ENCODE measurements around the gene NPC1L1.

- TF ChIP-seq ZNF214 (tag by site-specific recombination; IDR thresholded peaks at IDR 0.05; ENCODE audit: borderline replicate concordance) (no peak), SP7 (tag by site-specific recombination; IDR thresholded peaks at IDR 0.05) (no peak), ZNF544 (tag by site-specific recombination; IDR thresholded peaks at IDR 0.05) (no peak), ZNF223 (tag by site-specific recombination; IDR thresholded peaks at IDR 0.05) (no peak), CTCF (tag by site-specific recombination; IDR thresholded peaks at IDR 0.05) (no peak), ZBTB7A (tag by site-specific recombination; IDR thresholded peaks at IDR 0.05; ENCODE audit: low read depth) (no peak), OSR2 (tag by site-specific recombination; IDR thresholded peaks at IDR 0.05) (no peak), YY1 (tag by site-specific recombination; IDR thresholded peaks at IDR 0.05) (no peak), ZNF707 (tag by site-specific recombination; IDR thresholded peaks at IDR 0.05) (no peak), MYNN (tag by site-specific recombination; IDR thresholded peaks at IDR 0.05; ENCODE audit: borderline replicate concordance) (no peak)
Observed at GRCh38 chr7:44535348-44536064, 5.6 kb downstream of the NPC1L1 start.

All from HEK293 (cell line).